GM08714 (cell line): ENCODE data around the gene GMIP.

Experiments
- H3K4me3 ChIP-seq: fragments of 200-500 bp; sonication (Bioruptor generic); 2 replicates; pipeline ENCODE4 v1.5.1; 2014; ENCODE audit warnings: mild to moderate bottlenecking, low read length, inconsistent platforms
- ZNF274 ChIP-seq: IDR thresholded peaks from 2 replicates; pipeline ENCODE4 v1.6.1; 2012; ENCODE audit warnings: mild to moderate bottlenecking, low read depth, low read length

The GMIP gene

DNA sequence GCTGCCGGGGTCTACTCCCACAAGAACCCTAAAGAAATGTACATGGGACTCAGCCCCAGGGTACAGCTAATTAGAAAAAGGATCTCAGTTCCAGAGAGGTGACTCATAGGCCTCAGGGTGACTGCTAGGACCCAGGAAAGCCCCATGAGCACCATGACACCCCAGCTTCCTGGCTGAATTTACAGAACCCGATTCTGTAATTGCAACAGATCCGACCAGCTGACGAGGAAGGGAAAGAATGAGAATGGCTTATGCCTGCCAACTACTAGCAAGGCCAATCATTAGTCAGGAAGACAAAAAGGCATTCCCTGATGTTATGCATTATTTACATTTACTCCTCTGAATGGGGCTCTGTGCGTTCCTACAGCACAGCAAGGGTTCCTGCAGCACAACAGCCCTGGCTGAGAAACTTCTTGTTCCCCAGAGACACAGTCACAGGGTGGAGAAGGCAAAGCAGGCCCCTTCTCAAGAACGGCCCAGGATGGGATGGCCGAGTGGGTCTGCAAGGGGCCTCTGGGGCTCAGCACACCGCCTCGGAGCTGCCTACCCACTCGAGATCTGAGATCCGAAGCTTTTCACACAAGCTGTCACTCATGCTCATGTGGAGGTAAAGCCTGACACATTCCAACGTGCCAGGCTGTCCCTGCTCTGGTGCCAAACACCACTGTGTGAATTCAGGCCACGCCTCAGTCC is 52.2 kb downstream of the GMIP start:
- no peak for TF ChIP-seq ZNF274

DNA sequence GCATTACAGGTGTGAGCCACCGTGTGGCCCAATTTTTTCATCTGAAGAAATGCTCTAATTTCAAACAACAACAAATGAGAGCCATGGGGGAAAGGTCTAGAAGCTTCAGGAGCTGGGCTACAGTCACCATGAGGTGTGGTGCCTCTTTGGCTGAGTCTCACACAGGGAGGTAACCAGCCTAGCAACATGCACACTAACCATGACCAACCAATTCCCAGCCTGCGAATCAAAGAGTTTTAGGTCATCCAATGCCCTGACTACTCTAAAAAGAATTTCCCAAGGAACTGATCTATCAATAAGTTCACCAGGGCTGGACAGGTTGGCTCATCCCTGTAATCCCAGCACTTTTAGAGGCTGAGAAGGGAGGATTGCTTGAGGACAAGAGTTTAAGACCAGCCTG is 54.9 kb downstream of the GMIP start:
- H3K4me3 ChIP-seq: no peak overlapping the region
- no peak for TF ChIP-seq ZNF274

More for the DNA sequence above, 52.2 kb downstream of the GMIP start:
- no peak overlapping the region for H3K4me3 ChIP-seq

DNA sequence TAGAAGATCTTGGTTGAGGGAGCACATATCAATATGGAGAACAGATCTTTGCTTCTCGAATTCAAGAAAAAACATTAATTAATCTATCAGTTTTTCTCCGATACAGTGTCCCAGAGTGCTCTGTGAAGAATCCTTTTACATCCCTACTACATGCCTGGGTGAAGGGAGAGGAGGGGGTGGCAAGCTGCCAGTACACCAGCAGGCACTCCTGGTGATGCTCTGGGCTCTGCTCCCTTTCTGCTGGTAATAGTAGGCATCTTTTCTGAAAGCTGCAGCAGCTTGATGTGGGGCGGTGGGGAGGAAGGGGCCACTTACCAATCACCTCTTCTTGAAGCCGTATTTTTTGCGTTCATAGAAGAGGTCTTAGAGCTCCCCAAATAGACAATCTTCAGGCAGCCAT is 55.7 kb downstream of the GMIP start:
- no peak overlapping the region for H3K4me3 ChIP-seq
- no peak for TF ChIP-seq ZNF274

DNA sequence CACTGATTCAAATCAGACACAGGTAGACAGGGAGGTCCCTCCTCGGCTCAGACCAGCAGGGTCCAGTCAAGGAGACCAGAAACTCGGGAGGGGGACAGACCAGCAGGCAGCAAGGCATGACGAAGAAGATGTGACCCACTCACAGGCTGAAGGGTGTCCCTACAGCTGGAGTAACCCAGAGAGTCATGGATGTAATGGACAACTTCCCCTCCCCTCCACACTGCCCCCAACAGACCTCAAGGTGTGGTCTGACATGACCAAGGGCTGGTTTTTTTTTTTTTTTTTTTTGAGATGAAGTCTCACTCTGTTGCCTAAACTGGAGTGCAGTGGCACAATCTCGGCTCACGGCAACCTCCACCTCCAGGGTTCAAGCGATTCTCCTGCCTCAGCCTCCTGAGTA is 59.1 kb downstream of the GMIP start:
- H3K4me3 ChIP-seq: no peak overlapping the region
- no peak for TF ChIP-seq ZNF274

DNA sequence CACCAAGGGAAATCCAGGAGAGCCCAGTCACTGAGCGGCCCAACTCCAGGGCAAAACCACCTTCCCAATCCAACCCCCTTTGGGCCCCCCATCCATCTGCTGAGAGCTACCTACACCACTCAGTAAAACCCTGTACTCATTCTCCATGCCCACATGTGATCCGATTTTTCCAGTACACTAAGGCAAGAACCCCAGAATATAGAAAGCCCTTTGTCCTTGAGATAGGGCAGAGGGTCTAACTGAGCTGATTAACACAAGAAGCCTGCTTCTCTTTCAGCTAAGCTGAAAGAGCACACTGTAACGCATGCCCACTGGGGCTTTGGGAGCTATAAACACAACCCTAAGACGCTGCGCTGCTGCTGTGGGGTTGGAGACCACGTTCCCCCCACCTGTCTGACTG is 61.0 kb downstream of the GMIP start:
- TF ChIP-seq ZNF274: no peak

DNA sequence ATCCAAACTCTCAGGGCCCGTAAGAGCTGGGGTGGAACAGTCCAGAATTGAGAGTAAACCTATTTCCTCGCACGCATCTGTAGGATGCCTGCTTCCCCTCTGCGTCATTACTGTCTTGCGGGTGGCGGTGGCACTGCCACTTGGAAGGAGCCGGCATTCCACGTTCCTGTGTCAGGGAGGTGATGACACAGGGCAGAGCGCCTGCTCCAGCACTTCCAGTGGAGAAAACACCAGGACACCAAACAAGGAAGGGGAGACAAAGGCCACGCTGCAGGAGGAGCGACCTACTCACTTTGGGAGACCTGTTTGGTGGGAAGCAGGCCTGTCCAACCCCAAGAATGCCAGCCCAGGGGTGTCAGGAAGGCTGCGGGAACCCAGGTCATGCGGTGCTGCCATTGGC is 62.1 kb downstream of the GMIP start:
- TF ChIP-seq ZNF274: no peak
- H3K4me3 ChIP-seq: no peak overlapping the region

More for the DNA sequence above, 61.0 kb downstream of the GMIP start:
- no peak overlapping the region for H3K4me3 ChIP-seq

DNA sequence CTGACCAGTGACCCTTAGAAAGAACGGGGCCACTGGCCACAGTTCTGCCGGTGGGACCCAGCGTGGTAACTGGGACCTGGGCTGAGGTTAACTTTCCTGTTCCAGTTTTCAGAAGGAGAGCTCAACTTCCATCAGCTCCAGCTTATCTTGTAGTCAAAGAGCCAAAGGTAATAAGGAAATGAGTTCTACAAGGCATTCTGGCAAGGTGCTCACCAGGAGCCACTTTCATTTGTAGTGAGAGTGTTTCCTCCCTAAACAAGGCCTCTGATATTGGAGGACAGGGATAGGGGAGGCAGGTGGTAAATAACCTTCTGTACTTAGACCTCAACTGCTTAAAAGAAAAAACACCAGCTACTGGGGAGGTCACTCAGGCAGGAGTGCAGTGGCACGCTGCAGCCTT is 63.0 kb downstream of the GMIP start:
- TF ChIP-seq ZNF274: no peak

DNA sequence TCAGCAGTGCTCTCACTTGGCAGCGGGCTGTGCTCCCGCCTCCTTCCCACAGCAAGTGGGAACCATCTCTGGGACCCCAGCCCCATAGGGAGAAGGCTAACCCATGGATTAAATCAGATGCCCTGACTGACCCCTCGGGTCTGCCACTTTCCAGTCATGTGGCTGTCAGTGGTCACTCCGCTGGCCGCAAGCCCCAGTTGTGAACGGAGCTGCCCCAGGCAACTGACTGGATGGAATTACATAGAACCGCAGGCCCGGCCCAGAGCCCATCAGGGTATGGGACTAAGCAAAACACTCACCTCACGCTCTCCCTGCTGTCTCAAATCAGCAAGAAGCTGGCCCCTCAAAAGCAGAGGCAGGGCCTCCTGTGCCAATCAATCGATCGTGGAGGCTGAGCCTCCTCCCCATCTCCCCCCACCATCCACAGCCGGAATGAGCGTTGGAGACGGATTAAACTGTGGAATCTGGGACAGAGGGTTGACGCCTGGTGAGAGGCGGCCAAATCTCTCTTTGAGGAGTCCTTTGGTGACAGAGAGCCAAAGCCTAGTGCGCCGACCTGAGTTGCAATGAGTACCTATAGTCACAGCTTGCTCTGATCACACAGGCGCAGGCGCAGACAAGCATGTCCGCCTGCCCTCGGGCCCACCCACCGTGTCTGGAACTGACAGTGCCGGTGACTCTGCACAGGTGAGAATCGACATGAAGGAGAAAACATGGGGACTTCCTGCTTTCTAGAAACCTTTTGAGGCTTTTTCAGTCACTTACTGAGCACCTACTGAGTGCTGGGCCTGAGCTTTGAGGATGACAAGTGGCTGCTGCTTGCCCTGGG is 63.7 kb downstream of the GMIP start:
- H3K4me3 ChIP-seq: no peak overlapping the region
- no peak for TF ChIP-seq ZNF274

More for the DNA sequence above, 63.0 kb downstream of the GMIP start:
- no peak overlapping the region for H3K4me3 ChIP-seq
